Measurements from ENCODE around the gene VSTM2B. TPM values are rescaled to one million over a fixed set of nuclear protein-coding genes. Genes with fewer than 3 reads are reported as not detected.

VSTM2B gene
- total and polyA plus RNA-seq, 4 donors: not detected

DNA sequence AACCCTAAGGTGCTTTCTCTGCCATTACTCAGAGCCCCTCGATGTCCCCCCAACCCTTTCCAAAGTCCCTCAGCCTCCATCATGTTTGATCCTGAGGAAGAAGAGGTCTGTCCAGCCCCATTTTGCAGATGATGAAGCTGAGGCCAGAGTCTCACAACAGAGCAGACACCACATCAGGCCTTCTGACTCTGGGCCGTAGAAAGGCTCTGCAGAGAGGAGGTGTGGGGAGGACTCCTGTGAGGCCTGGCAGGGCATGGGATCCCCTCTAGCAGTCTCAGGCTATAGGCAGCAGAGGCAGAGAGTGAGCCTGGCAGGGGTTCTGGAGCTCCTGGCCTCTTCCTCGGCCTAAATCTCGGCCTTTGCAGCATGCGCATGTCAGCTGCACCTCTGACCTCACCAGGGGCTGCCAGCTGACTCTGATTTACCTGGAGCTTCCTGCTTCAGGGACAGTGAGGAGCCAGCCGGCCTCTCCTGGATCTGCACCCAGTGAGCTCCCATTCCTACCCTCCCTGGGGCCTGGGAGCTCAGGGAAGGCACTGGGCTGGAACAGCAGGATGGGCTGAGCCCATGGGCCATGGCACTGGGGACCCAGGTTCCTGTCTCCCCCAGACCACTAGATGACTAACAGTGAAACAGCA, 41.7 kb upstream of the VSTM2B start:
- peak; percentile 31 for DNase-seq (ENCODE audit: low spot score)

DNA sequence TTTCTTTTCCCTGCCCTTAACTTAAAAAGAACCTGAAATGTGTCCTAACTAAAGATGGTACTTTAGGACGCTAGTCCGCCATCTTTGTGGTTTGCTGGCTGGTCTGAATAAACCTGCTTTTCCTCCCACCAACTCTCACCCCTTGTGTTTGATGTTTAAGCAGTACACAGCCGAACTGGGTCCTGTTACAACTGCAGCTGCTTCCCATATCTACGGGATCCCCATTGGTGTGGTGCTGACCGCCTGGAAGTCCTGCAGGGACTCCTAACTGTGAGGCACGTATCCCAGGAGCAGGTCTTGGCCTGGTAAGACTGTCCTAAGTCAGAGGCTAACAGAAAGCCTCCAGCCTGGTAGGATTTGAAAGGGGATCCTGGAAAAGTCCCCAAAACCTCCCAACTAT, 40.9 kb upstream of the VSTM2B start:
- no peak for TF ChIP-seq NR2F2 (IDR thresholded peaks at IDR 0.05)
- TF ChIP-seq, protein P1, sequence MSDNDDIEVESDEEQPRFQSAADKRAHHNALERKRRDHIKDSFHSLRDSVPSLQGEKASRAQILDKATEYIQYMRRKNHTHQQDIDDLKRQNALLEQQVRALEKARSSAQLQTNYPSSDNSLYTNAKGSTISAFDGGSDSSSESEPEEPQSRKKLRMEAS (IDR thresholded peaks at IDR 0.05): no peak
- no peak for TF ChIP-seq FOXA2 (IDR thresholded peaks at IDR 0.05)
- TF ChIP-seq, protein P2, sequence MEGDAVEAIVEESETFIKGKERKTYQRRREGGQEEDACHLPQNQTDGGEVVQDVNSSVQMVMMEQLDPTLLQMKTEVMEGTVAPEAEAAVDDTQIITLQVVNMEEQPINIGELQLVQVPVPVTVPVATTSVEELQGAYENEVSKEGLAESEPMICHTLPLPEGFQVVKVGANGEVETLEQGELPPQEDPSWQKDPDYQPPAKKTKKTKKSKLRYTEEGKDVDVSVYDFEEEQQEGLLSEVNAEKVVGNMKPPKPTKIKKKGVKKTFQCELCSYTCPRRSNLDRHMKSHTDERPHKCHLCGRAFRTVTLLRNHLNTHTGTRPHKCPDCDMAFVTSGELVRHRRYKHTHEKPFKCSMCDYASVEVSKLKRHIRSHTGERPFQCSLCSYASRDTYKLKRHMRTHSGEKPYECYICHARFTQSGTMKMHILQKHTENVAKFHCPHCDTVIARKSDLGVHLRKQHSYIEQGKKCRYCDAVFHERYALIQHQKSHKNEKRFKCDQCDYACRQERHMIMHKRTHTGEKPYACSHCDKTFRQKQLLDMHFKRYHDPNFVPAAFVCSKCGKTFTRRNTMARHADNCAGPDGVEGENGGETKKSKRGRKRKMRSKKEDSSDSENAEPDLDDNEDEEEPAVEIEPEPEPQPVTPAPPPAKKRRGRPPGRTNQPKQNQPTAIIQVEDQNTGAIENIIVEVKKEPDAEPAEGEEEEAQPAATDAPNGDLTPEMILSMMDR (IDR thresholded peaks at IDR 0.05; ENCODE audit: low read depth, low read length, missing input control): no peak
- TF ChIP-seq, protein P3, sequence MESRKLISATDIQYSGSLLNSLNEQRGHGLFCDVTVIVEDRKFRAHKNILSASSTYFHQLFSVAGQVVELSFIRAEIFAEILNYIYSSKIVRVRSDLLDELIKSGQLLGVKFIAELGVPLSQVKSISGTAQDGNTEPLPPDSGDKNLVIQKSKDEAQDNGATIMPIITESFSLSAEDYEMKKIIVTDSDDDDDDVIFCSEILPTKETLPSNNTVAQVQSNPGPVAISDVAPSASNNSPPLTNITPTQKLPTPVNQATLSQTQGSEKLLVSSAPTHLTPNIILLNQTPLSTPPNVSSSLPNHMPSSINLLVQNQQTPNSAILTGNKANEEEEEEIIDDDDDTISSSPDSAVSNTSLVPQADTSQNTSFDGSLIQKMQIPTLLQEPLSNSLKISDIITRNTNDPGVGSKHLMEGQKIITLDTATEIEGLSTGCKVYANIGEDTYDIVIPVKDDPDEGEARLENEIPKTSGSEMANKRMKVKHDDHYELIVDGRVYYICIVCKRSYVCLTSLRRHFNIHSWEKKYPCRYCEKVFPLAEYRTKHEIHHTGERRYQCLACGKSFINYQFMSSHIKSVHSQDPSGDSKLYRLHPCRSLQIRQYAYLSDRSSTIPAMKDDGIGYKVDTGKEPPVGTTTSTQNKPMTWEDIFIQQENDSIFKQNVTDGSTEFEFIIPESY (IDR thresholded peaks at IDR 0.05): no peak
- TF ChIP-seq HNF4A (conservative IDR thresholded peaks at IDR 0.05): no peak
- TF ChIP-seq SP1 (IDR thresholded peaks at IDR 0.05): no peak
- TF ChIP-seq YY1 (IDR thresholded peaks at IDR 0.05): no peak
- TF ChIP-seq FOXA1 (IDR thresholded peaks at IDR 0.05): no peak
- TF ChIP-seq GABPA (IDR thresholded peaks at IDR 0.05 in 1 of 2, conservative IDR thresholded peaks at IDR 0.05 in 1 of 2): no peak
- TF ChIP-seq, protein P4, sequence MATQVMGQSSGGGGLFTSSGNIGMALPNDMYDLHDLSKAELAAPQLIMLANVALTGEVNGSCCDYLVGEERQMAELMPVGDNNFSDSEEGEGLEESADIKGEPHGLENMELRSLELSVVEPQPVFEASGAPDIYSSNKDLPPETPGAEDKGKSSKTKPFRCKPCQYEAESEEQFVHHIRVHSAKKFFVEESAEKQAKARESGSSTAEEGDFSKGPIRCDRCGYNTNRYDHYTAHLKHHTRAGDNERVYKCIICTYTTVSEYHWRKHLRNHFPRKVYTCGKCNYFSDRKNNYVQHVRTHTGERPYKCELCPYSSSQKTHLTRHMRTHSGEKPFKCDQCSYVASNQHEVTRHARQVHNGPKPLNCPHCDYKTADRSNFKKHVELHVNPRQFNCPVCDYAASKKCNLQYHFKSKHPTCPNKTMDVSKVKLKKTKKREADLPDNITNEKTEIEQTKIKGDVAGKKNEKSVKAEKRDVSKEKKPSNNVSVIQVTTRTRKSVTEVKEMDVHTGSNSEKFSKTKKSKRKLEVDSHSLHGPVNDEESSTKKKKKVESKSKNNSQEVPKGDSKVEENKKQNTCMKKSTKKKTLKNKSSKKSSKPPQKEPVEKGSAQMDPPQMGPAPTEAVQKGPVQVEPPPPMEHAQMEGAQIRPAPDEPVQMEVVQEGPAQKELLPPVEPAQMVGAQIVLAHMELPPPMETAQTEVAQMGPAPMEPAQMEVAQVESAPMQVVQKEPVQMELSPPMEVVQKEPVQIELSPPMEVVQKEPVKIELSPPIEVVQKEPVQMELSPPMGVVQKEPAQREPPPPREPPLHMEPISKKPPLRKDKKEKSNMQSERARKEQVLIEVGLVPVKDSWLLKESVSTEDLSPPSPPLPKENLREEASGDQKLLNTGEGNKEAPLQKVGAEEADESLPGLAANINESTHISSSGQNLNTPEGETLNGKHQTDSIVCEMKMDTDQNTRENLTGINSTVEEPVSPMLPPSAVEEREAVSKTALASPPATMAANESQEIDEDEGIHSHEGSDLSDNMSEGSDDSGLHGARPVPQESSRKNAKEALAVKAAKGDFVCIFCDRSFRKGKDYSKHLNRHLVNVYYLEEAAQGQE (IDR thresholded peaks at IDR 0.05): no peak
- TF ChIP-seq, protein P5, sequence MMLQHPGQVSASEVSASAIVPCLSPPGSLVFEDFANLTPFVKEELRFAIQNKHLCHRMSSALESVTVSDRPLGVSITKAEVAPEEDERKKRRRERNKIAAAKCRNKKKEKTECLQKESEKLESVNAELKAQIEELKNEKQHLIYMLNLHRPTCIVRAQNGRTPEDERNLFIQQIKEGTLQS (IDR thresholded peaks at IDR 0.05): no peak
- TF ChIP-seq JUND (IDR thresholded peaks at IDR 0.05): no peak
- no peak for TF ChIP-seq RXRA (IDR thresholded peaks at IDR 0.05)
- no peak for TF ChIP-seq EGR1 (IDR thresholded peaks at IDR 0.05; ENCODE audit: low read depth in 2 of 2)
- no peak for TF ChIP-seq HNF4G (IDR thresholded peaks at IDR 0.05)
- no peak for TF ChIP-seq RAD21 (IDR thresholded peaks at IDR 0.05)
- Histone ChIP-seq H3K9ac (ENCODE audit: low read depth in 1 of 2, low read length in 2 of 2) (no peak overlapping the region), H3K9me3 (ENCODE audit: control insufficient read depth in 4 of 4, low read length in 3 of 4) (peaks cover 0 to 3% (median under 1%) of the 10 kb centered on the region in 4 donors), H3K4me1 (ENCODE audit: control insufficient read depth in 4 of 4, insufficient read depth in 4 of 4, low read length in 3 of 4) (no peaks in the 10 kb centered on the region), H3K4me3 (ENCODE audit: low read depth in 1 of 3, low read length in 3 of 3) (no peak overlapping the region), H3K27me3 (ENCODE audit: control insufficient read depth in 4 of 4, insufficient read depth in 4 of 4, low read length in 3 of 4) (peaks cover 0 to 3% (median 0%) of the 10 kb centered on the region in 4 donors), H3K27ac (ENCODE audit: low read depth in 1 of 2, low read length in 2 of 2) (no peak overlapping the region), H3K36me3 (ENCODE audit: control insufficient read depth in 4 of 4, insufficient read depth in 3 of 4, low read depth in 1 of 4, low read length in 3 of 4) (no peaks in the 10 kb centered on the region)
- WGBS: 68% methylated on average over 6 of the region's 6 CpGs
- DNase-seq (ENCODE audit: low spot score): peak; percentile 20

More for the DNA sequence above, 41.7 kb upstream of the VSTM2B start:
- H3K36me3 ChIP-seq (ENCODE audit: control insufficient read depth in 4 of 4, insufficient read depth in 3 of 4, low read depth in 1 of 4, low read length in 3 of 4): no peaks in the 10 kb centered on the region
- peaks cover 0 to 4% (median 2%) of the 10 kb centered on the region in 4 donors for H3K9me3 ChIP-seq (ENCODE audit: control insufficient read depth in 4 of 4, low read length in 3 of 4)
- whole genome bisulfite sequencing: 66% methylated on average over 6 of the region's 6 CpGs
- H3K27me3 ChIP-seq (ENCODE audit: control insufficient read depth in 4 of 4, insufficient read depth in 4 of 4, low read length in 3 of 4): peaks cover 0 to 3% (median 0%) of the 10 kb centered on the region in 4 donors
- H3K27ac ChIP-seq (ENCODE audit: low read depth in 1 of 2, low read length in 2 of 2): no peak overlapping the region
- H3K4me1 ChIP-seq (ENCODE audit: control insufficient read depth in 4 of 4, insufficient read depth in 4 of 4, low read length in 3 of 4): no peaks in the 10 kb centered on the region
- H3K4me3 ChIP-seq (ENCODE audit: low read depth in 1 of 3, low read length in 3 of 3): no peak overlapping the region
- TF ChIP-seq FOXA1 (IDR thresholded peaks at IDR 0.05) (no peak), GABPA (IDR thresholded peaks at IDR 0.05 in 1 of 2, conservative IDR thresholded peaks at IDR 0.05 in 1 of 2) (no peak), TAF1 (conservative IDR thresholded peaks at IDR 0.05) (no peak), HNF4A (conservative IDR thresholded peaks at IDR 0.05) (no peak), NR2F2 (IDR thresholded peaks at IDR 0.05) (no peak)
- TF ChIP-seq, protein P3 (IDR thresholded peaks at IDR 0.05): no peak
- no peak overlapping the region for H3K9ac ChIP-seq (ENCODE audit: low read depth in 1 of 2, low read length in 2 of 2)
